HepG2 (cell line): ENCODE results near the gene FSCN2. TPM values are rescaled to one million over a fixed set of nuclear protein-coding genes. Genes with fewer than 3 reads are reported as not detected.

Source experiments
- E2F1 ChIP-seq: sonication (generic); formaldehyde crosslinking; IDR thresholded peaks from 2 replicates; pipeline ENCODE4 v1.5.0; 2020; ENCODE audit warnings: missing genetic modification reagents
- ELF4 ChIP-seq: sonication (generic); formaldehyde crosslinking; IDR thresholded peaks from 2 replicates; pipeline ENCODE4 v1.5.0; 2020; ENCODE audit warnings: missing genetic modification reagents, mild to moderate bottlenecking, moderate library complexity, borderline replicate concordance
- GPN1 ChIP-seq: sonication (generic); formaldehyde crosslinking; IDR thresholded peaks from 2 replicates; pipeline ENCODE4 v1.5.1; 2020; ENCODE audit warnings: missing genetic modification reagents, borderline replicate concordance
- KIAA2018 ChIP-seq: sonication (generic); formaldehyde crosslinking; IDR thresholded peaks from 2 replicates; pipeline ENCODE4 v1.5.0; 2020; ENCODE audit warnings: mild to moderate bottlenecking, missing genetic modification reagents, borderline replicate concordance
- LRRFIP1 ChIP-seq: sonication (generic); formaldehyde crosslinking; conservative IDR thresholded peaks from 2 replicates; pipeline ENCODE4 v1.4.0; 2020; ENCODE audit warnings: missing genetic modification reagents
- PRDM10 ChIP-seq: sonication (generic); formaldehyde crosslinking; IDR thresholded peaks from 2 replicates; pipeline ENCODE4 v1.4.0; 2020; ENCODE audit warnings: low read depth, missing genetic modification reagents
- TCF7 ChIP-seq: sonication (generic); IDR thresholded peaks from 2 replicates; pipeline ENCODE4 v1.6.1; 2016; ENCODE audit warnings: antibody characterized with exemption, low read depth
- ZMYM4 ChIP-seq: sonication (generic); formaldehyde crosslinking; IDR thresholded peaks from 2 replicates; pipeline ENCODE4 v1.8.1; 2023; ENCODE audit warnings: mild to moderate bottlenecking, missing genetic modification reagents
- ZNF12 ChIP-seq: sonication (generic); formaldehyde crosslinking; IDR thresholded peaks from 2 replicates; pipeline ENCODE4 v1.5.0; 2020; ENCODE audit warnings: missing genetic modification reagents
- ZNF256 ChIP-seq: sonication (generic); formaldehyde crosslinking; conservative IDR thresholded peaks from 2 replicates; pipeline ENCODE4 v1.4.0; 2020; ENCODE audit warnings: missing genetic modification reagents
- ZNF432 ChIP-seq: sonication (generic); formaldehyde crosslinking; IDR thresholded peaks from 2 replicates; pipeline ENCODE4 v1.5.0; 2020; ENCODE audit warnings: missing genetic modification reagents, mild to moderate bottlenecking, borderline replicate concordance
- ZNF451 ChIP-seq: sonication (generic); formaldehyde crosslinking; IDR thresholded peaks from 2 replicates; pipeline ENCODE4 v1.5.0; 2020; ENCODE audit warnings: mild to moderate bottlenecking, missing genetic modification reagents
- polyA plus RNA-seq, 8 experiments: library from polyadenylated mRNA; depleted of rRNA in 3 of 8; stranded (reverse) in 7 of 8; unstranded in 1 of 8; fragments of >200 nt; fragmentation: Illumina TruSeq in 4 of 8; extraction: Trizol in 4 of 8; gene quantifications; 2 replicates each; pipeline versions ENCODE4 v1.2.1 to v1.2.3, GENCODE V29; 2011 to 2016; ENCODE audit warnings: low read depth in 4 of 8, missing spikeins in 1 of 8, mixed read lengths in 1 of 8; ENCODE audit not compliant: insufficient read depth in 1 of 8
- total RNA-seq, 5 experiments: library from RNA; depleted of rRNA; stranded (reverse); fragments of >200 nt; fragmentation: Illumina TruSeq; extraction: Trizol; gene quantifications; 2 replicates each; pipeline ENCODE4 v1.2.3, GENCODE V29; 2016; ENCODE audit warnings: low read depth in 1 of 5

FSCN2 gene
- total and polyA plus RNA-seq, 2 of the 13 experiments (the other 11 are each of a cell fraction or from before 2014, with no cell fraction given), result 0.09 TPM; not detected in 1

GRCh38 chr17:81552244-81553017 is 24.3 kb downstream of the FSCN2 start, which contains the start of gene FAAP100 (continued):
- TF ChIP-seq ZMYM4 (peak; percentile 53; the same call in 1 of the 2 replicates), ZNF256 (CRISPR knock-in tag) (no peak), GPN1 (CRISPR knock-in tag) (no peak), ELF4 (CRISPR knock-in tag) (peak; percentile 80; the same call in 1 of the 2 replicates), PRDM10 (CRISPR knock-in tag) (peak; percentile 58), E2F1 (no peak), ZNF451 (CRISPR knock-in tag) (no peak; the same call in none of the 2 replicates), ZNF432 (no peak), KIAA2018 (no peak), LRRFIP1 (no peak), ZNF12 (no peak), TCF7 (no peak)
